ENCODE results near the gene GBP7. TPM values are rescaled to one million over a fixed set of nuclear protein-coding genes. Genes with fewer than 3 reads are reported as not detected.
"Not testable (repeated sequence)": the region's sequence is repeated elsewhere in the genome, so short reads cannot be mapped to it uniquely, and the experiment has no call there.

GBP7 gene
- total RNA-seq (ENCODE audit: low replicate concordance), result not detected in 2 replicates

GRCh38 chr1:89175601-89176256, at the start of gene GBP7:
GBP7 (minus strand) TSS chr1:89176003; CDS start chr1:89171935, 4,068 bp downstream.
- no peaks in the 10 kb centered on the region for H3K36me3 Mint-ChIP-seq
- Histone ChIP-seq H3K9ac (no peak within 1 kb of the TSS), H3K9me3 (ENCODE audit: low read depth) (no peaks in the 10 kb centered on the region), H3K27me3 (no peaks in the 10 kb centered on the region), H4K20me1 (ENCODE audit: low read depth) (no peaks in the 10 kb centered on the region), H3K79me2 (ENCODE audit: low read depth) (no peaks in the 10 kb centered on the region), H3F3A (ENCODE audit: low read depth) (no peaks in the 10 kb centered on the region), H3K4me3 (no peak within 1 kb of the TSS), H3K36me3 (no peaks in the 10 kb centered on the region), H3K27ac (no peak within 1 kb of the TSS), H3K4me2 (no peak within 1 kb of the TSS), H2AFZ (replicated peaks) (peak within 1 kb of the TSS; percentile 14), H3K4me1 (no peaks in the 10 kb centered on the region)
- no peaks in the 10 kb centered on the region for H3K27me3 Mint-ChIP-seq (ENCODE audit: insufficient read depth, low read depth)
- no peak within 1 kb of the TSS for H3K4me3 Mint-ChIP-seq
- H3K9me3 Mint-ChIP-seq, result no peaks in the 10 kb centered on the region
- H3K27ac Mint-ChIP-seq, result no peak within 1 kb of the TSS
- TF ChIP-seq EZH2 (IDR thresholded peaks at IDR 0.05) (no peak), CTCF (IDR thresholded peaks at IDR 0.05) (no peak), EZH2phosphoT487 (IDR thresholded peaks at IDR 0.05) (no peak)
- no peak for DNase-seq (ENCODE audit: low spot score)
- no peaks in the 10 kb centered on the region for H3K4me1 Mint-ChIP-seq

GRCh38 chr1:89221341-89221740, 45.5 kb upstream of the GBP7 start:
- no peaks in the 10 kb centered on the region for H3F3A ChIP-seq (ENCODE audit: low read depth)
- H3K36me3 ChIP-seq, result no peaks in the 10 kb centered on the region
- no peak overlapping the region for H3K9ac ChIP-seq
- peaks cover 4% of the 10 kb centered on the region for H3K9me3 Mint-ChIP-seq
- no peak overlapping the region for H3K4me2 ChIP-seq
- no peak overlapping the region for H3K4me3 Mint-ChIP-seq
- TF ChIP-seq CTCF (IDR thresholded peaks at IDR 0.05) (no peak), EZH2 (IDR thresholded peaks at IDR 0.05) (no peak), EZH2phosphoT487 (IDR thresholded peaks at IDR 0.05) (no peak)
- no peak overlapping the region for H3K4me3 ChIP-seq
- H3K27me3 Mint-ChIP-seq (ENCODE audit: insufficient read depth, low read depth), result peaks cover 5% of the 10 kb centered on the region
- H3K4me1 ChIP-seq, result no peaks in the 10 kb centered on the region
- no peaks in the 10 kb centered on the region for H3K79me2 ChIP-seq (ENCODE audit: low read depth)
- no peaks in the 10 kb centered on the region for H3K36me3 Mint-ChIP-seq
- H3K27ac Mint-ChIP-seq, result no peak overlapping the region
- no peak for DNase-seq (ENCODE audit: low spot score)
- no peak overlapping the region for H3K27ac ChIP-seq
- no peaks in the 10 kb centered on the region for H3K9me3 ChIP-seq (ENCODE audit: low read depth)
- H2AFZ ChIP-seq (replicated peaks), result no peak overlapping the region
- H4K20me1 ChIP-seq (ENCODE audit: low read depth), result no peaks in the 10 kb centered on the region
- no peaks in the 10 kb centered on the region for H3K27me3 ChIP-seq
- H3K4me1 Mint-ChIP-seq, result no peaks in the 10 kb centered on the region

- H3K4me2 ChIP-seq; H3F3A ChIP-seq (ENCODE audit: low read depth); H3K4me3 ChIP-seq; H3K27ac Mint-ChIP-seq; DNase-seq (ENCODE audit: low spot score); H3K27me3 Mint-ChIP-seq (ENCODE audit: insufficient read depth, low read depth); H2AFZ ChIP-seq (replicated peaks); H3K36me3 Mint-ChIP-seq; H3K4me3 Mint-ChIP-seq; H3K79me2 ChIP-seq (ENCODE audit: low read depth); H3K36me3 ChIP-seq; H3K9me3 Mint-ChIP-seq; H3K27ac ChIP-seq; H3K9me3 ChIP-seq (ENCODE audit: low read depth); H3K27me3 ChIP-seq; H3K4me1 ChIP-seq; H4K20me1 ChIP-seq (ENCODE audit: low read depth); H3K4me1 Mint-ChIP-seq; H3K9ac ChIP-seq: not testable (repeated sequence)
Measured at GRCh38 chr1:89219851-89220250, 44.0 kb upstream of the GBP7 start.

- H3K4me3 Mint-ChIP-seq; H3K36me3 Mint-ChIP-seq; H3K9me3 ChIP-seq (ENCODE audit: low read depth): not testable (repeated sequence)
Measured at GRCh38 chr1:89218941-89219340, 43.1 kb upstream of the GBP7 start.

More at GRCh38 chr1:89218941-89219340, 43.1 kb upstream of the GBP7 start:
- H3K27ac Mint-ChIP-seq; H3K4me2 ChIP-seq; DNase-seq (ENCODE audit: low spot score); H3K9me3 Mint-ChIP-seq; H3K27me3 Mint-ChIP-seq (ENCODE audit: insufficient read depth, low read depth); H3K36me3 ChIP-seq; H3K79me2 ChIP-seq (ENCODE audit: low read depth); H3K27ac ChIP-seq; H2AFZ ChIP-seq (replicated peaks); H3F3A ChIP-seq (ENCODE audit: low read depth); H3K4me1 Mint-ChIP-seq; H3K9ac ChIP-seq; H3K27me3 ChIP-seq; H4K20me1 ChIP-seq (ENCODE audit: low read depth); H3K4me3 ChIP-seq; H3K4me1 ChIP-seq: not testable (repeated sequence)
